Activated T-cell treated with anti-CD3 and anti-CD28 coated beads, Interleukin-2, amount 50 U/mL, for 24 hours (primary cell): ENCODE measurements around the gene SRGAP1.

Experiments
- DNase-seq: peaks from one replicate; pipeline ENCODE4 v3.0.0-alpha.2; 2020
- H3K27ac Mint-ChIP-seq: 2 replicates; pipeline ENCODE4 v1.8.0; 2020; ENCODE audit warnings: mild to moderate bottlenecking, mixed read lengths
- H3K27me3 Mint-ChIP-seq: 2 replicates; pipeline ENCODE4 v1.8.0; 2020; ENCODE audit warnings: mixed read lengths
- H3K36me3 Mint-ChIP-seq: 2 replicates; pipeline ENCODE4 v1.8.0; 2020; ENCODE audit warnings: low read depth, mixed read lengths
- H3K4me1 Mint-ChIP-seq: 2 replicates; pipeline ENCODE4 v1.8.0; 2020; ENCODE audit warnings: low read depth, mixed read lengths
- H3K4me3 Mint-ChIP-seq: 2 replicates; pipeline ENCODE4 v1.8.0; 2020; ENCODE audit warnings: mild to moderate bottlenecking, moderate library complexity, mixed read lengths
- H3K9me3 Mint-ChIP-seq: 2 replicates; pipeline ENCODE4 v1.8.0; 2020; ENCODE audit warnings: mixed read lengths

SRGAP1 gene

GRCh38 chr12:63897931-63898330 lies 53.4 kb downstream of the SRGAP1 start:
- Mint-ChIP-seq H3K4me1 (no peaks in the 10 kb centered on the region), H3K27ac (no peak overlapping the region), H3K36me3 (no peaks in the 10 kb centered on the region), H3K9me3 (no peaks in the 10 kb centered on the region), H3K4me3 (no peak overlapping the region), H3K27me3 (peaks cover 3% of the 10 kb centered on the region)
- DNase-seq = no peak

- Mint-ChIP-seq H3K4me3 (no peak overlapping the region), H3K4me1 (no peaks in the 10 kb centered on the region), H3K9me3 (no peaks in the 10 kb centered on the region), H3K27me3 (peaks cover 3% of the 10 kb centered on the region), H3K36me3 (no peaks in the 10 kb centered on the region), H3K27ac (no peak overlapping the region)
- no peak for DNase-seq
Observed at GRCh38 chr12:63898764-63899337, 54.4 kb downstream of the SRGAP1 start.

GRCh38 chr12:63899396-63899795 lies 54.9 kb downstream of the SRGAP1 start:
- Mint-ChIP-seq H3K4me3 (no peak overlapping the region), H3K27me3 (peaks cover 6% of the 10 kb centered on the region), H3K27ac (no peak overlapping the region), H3K4me1 (no peaks in the 10 kb centered on the region), H3K36me3 (no peaks in the 10 kb centered on the region), H3K9me3 (no peaks in the 10 kb centered on the region)
- no peak for DNase-seq

GRCh38 chr12:63900922-63901793 lies 56.7 kb downstream of the SRGAP1 start:
- Mint-ChIP-seq H3K27me3 (peaks cover 9% of the 10 kb centered on the region), H3K36me3 (no peaks in the 10 kb centered on the region), H3K9me3 (no peaks in the 10 kb centered on the region), H3K27ac (no peak overlapping the region), H3K4me1 (no peaks in the 10 kb centered on the region), H3K4me3 (no peak overlapping the region)
- no peak for DNase-seq

- Mint-ChIP-seq H3K27me3 (peaks cover 9% of the 10 kb centered on the region), H3K4me1 (no peaks in the 10 kb centered on the region), H3K9me3 (peaks cover 2% of the 10 kb centered on the region), H3K27ac (no peak overlapping the region), H3K4me3 (no peak overlapping the region), H3K36me3 (no peaks in the 10 kb centered on the region)
- no peak for DNase-seq
Observed at GRCh38 chr12:63904653-63905052, 60.2 kb downstream of the SRGAP1 start.

- no peak overlapping the region for H3K27ac Mint-ChIP-seq
- H3K4me1 Mint-ChIP-seq = no peaks in the 10 kb centered on the region
- H3K36me3 Mint-ChIP-seq = no peaks in the 10 kb centered on the region
- peaks cover 2% of the 10 kb centered on the region for H3K9me3 Mint-ChIP-seq
- H3K27me3 Mint-ChIP-seq = peaks cover 9% of the 10 kb centered on the region
- no peak for DNase-seq
- no peak overlapping the region for H3K4me3 Mint-ChIP-seq
Observed at GRCh38 chr12:63905544-63905943, 61.0 kb downstream of the SRGAP1 start.

- DNase-seq = no peak
- H3K4me3 Mint-ChIP-seq = no peak overlapping the region
- peaks cover 6% of the 10 kb centered on the region for H3K27me3 Mint-ChIP-seq
- H3K4me1 Mint-ChIP-seq = no peaks in the 10 kb centered on the region
- H3K9me3 Mint-ChIP-seq = peaks cover 2% of the 10 kb centered on the region
- H3K36me3 Mint-ChIP-seq = no peaks in the 10 kb centered on the region
- H3K27ac Mint-ChIP-seq = no peak overlapping the region
Observed at GRCh38 chr12:63906876-63907275, 62.4 kb downstream of the SRGAP1 start.

- no peak for DNase-seq
- no peaks in the 10 kb centered on the region for H3K4me1 Mint-ChIP-seq
- no peaks in the 10 kb centered on the region for H3K36me3 Mint-ChIP-seq
- H3K27ac Mint-ChIP-seq = no peak overlapping the region
- no peak overlapping the region for H3K4me3 Mint-ChIP-seq
- peaks cover 6% of the 10 kb centered on the region for H3K27me3 Mint-ChIP-seq
- peaks cover 2% of the 10 kb centered on the region for H3K9me3 Mint-ChIP-seq
Observed at GRCh38 chr12:63907561-63907960, 63.1 kb downstream of the SRGAP1 start.

- no peaks in the 10 kb centered on the region for H3K4me1 Mint-ChIP-seq
- peaks cover 2% of the 10 kb centered on the region for H3K27me3 Mint-ChIP-seq
- no peak overlapping the region for H3K27ac Mint-ChIP-seq
- peaks cover 2% of the 10 kb centered on the region for H3K9me3 Mint-ChIP-seq
- no peak for DNase-seq
- no peaks in the 10 kb centered on the region for H3K36me3 Mint-ChIP-seq
- H3K4me3 Mint-ChIP-seq = no peak overlapping the region
Observed at GRCh38 chr12:63909746-63910145, 65.2 kb downstream of the SRGAP1 start.

- H3K4me1 Mint-ChIP-seq = no peaks in the 10 kb centered on the region
- no peak for DNase-seq
- no peak overlapping the region for H3K27ac Mint-ChIP-seq
- H3K27me3 Mint-ChIP-seq = no peaks in the 10 kb centered on the region
- no peak overlapping the region for H3K4me3 Mint-ChIP-seq
- H3K9me3 Mint-ChIP-seq = peaks cover 2% of the 10 kb centered on the region
- H3K36me3 Mint-ChIP-seq = no peaks in the 10 kb centered on the region
Observed at GRCh38 chr12:63911341-63911740, 66.8 kb downstream of the SRGAP1 start.

- Mint-ChIP-seq H3K36me3 (no peaks in the 10 kb centered on the region), H3K27me3 (no peaks in the 10 kb centered on the region), H3K9me3 (no peaks in the 10 kb centered on the region), H3K4me3 (no peak overlapping the region), H3K4me1 (no peaks in the 10 kb centered on the region), H3K27ac (no peak overlapping the region)
- no peak for DNase-seq
Observed at GRCh38 chr12:63912651-63913050, 68.2 kb downstream of the SRGAP1 start.

GRCh38 chr12:63913929-63914328 lies 69.4 kb downstream of the SRGAP1 start:
- Mint-ChIP-seq H3K4me3 (no peak overlapping the region), H3K27ac (no peak overlapping the region), H3K4me1 (no peaks in the 10 kb centered on the region), H3K36me3 (no peaks in the 10 kb centered on the region), H3K9me3 (no peaks in the 10 kb centered on the region), H3K27me3 (no peaks in the 10 kb centered on the region)
- DNase-seq = no peak

- no peaks in the 10 kb centered on the region for H3K4me1 Mint-ChIP-seq
- H3K4me3 Mint-ChIP-seq = no peak overlapping the region
- no peaks in the 10 kb centered on the region for H3K36me3 Mint-ChIP-seq
- DNase-seq = no peak
- no peaks in the 10 kb centered on the region for H3K9me3 Mint-ChIP-seq
- no peak overlapping the region for H3K27ac Mint-ChIP-seq
- H3K27me3 Mint-ChIP-seq = no peaks in the 10 kb centered on the region
Observed at GRCh38 chr12:63915105-63915800, 70.8 kb downstream of the SRGAP1 start.

- H3K36me3 Mint-ChIP-seq = no peaks in the 10 kb centered on the region
- H3K4me3 Mint-ChIP-seq = no peak overlapping the region
- H3K4me1 Mint-ChIP-seq = no peaks in the 10 kb centered on the region
- H3K9me3 Mint-ChIP-seq = no peaks in the 10 kb centered on the region
- no peak overlapping the region for H3K27ac Mint-ChIP-seq
- no peak for DNase-seq
- no peaks in the 10 kb centered on the region for H3K27me3 Mint-ChIP-seq
Observed at GRCh38 chr12:63916561-63917476, 72.3 kb downstream of the SRGAP1 start.
